HG02588 (cell line): ENCODE results near the gene KCNK3.
"Not testable (repeated sequence)": the region's sequence is repeated elsewhere in the genome, so short reads cannot be mapped to it uniquely, and the experiment has no call there.

Experiments
- ATAC-seq: cut with Tn5 transposase; IDR thresholded peaks from one replicate; pipeline ENCODE4 v1.9.1; 2021; ENCODE audit warnings: mild to moderate bottlenecking, moderate library complexity; ENCODE audit not compliant: unreplicated experiment

Gene KCNK3

DNA sequence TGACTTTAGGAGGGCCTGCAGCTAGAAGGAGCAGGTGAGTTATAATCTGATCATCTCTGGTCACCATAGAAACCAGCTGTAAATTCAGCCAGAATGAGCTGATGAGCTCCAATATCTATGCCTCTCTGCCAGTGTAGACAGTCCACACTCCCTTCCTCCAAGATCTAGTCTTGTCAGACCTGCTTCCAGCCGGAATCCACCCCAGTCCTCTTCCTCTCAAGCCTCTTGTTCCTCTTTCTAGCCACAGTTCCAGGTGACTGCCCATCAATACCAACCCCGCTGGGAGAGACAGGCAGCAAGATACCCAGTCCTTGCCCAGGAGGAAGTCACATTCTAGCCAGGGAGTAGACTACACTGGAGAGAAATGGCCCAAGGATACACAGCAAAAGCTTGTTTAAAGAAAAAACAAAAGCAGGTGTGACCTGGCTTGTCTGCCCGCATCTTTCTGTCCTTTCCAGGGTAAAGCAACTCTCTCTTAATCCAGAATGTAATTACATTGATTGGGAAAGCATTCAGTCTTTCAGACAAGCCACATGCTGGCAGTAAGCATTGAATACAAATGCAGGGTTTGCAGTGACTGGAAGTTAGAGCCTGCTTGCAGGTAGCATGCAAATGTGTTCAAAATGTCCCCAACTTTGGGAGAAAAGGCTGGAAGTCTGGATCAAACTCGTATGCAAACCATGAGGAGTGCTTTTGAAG is 62.6 kb downstream of the KCNK3 start:
- ATAC-seq = no peak

- ATAC-seq = no peak
Measured at GRCh38 chr2:26756337-26756736, 63.8 kb downstream of the KCNK3 start.

DNA sequence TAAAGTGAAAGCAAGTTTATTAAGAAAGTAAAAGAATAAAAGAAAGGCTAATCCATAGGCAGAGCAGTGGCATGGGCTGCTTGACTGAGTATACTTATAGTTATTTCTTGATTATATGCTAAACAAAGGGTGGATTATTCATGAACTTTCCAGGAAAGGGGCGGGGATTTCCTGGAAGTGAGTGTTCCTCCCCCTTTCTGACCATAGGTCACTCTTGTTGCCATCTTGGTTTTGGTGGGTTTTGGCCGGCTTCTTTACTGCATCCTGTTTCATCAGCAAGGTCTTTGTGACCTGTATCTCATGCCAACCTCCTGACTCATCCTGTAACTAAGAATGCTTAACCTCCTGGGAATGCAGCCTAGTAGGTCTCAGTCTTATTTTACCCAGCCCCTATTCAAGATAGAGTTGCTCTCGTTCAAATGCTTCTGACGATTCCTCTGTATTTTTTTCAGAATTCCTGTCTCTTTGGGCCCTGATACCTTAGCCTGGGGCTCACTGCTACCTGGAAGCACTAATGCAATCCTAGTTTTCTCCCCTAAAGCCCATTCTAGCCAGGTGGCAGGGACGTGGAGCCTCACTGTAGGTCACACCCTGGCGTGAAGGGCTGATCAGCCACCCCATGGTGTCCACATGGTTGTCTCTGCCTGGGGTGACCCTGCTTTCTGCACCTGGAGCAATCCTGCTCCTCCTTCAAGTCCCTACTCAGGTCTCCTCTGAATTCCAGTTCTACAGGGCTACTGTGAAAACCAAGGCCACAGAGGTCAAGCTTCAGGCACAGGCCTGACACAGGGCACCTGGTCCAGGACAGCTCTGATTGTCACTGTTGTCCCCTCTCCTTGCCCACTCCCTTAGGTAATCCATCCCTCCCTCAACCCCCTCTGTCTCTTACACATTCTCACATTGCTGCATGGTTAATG is 65.6 kb downstream of the KCNK3 start:
- ATAC-seq = no peak

GRCh38 chr2:26758790-26759321 is 66.3 kb downstream of the KCNK3 start:
- ATAC-seq = no peak

GRCh38 chr2:26759845-26760244 is 67.3 kb downstream of the KCNK3 start:
- no peak for ATAC-seq

DNA sequence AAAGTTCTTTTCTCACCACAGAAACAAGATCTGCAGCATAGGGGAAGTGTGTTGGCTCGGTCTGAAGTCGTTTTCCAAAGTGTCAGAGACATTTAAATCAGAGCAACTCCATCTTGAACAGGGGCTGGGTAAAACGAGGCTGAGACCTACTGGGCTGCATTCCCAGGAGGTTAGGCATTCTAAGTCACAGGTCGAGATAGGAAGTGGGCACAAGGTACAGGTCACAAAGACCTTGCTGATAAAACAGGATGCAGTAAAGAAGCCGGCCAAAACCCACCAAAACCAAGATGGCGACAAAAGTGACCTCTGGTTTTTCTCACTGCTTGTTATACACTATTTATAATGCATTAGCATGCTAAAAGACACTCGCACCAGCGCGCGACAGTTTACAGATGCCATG is 68.5 kb downstream of the KCNK3 start:
- not testable (repeated sequence) for ATAC-seq

GRCh38 chr2:26763019-26763418 is 70.5 kb downstream of the KCNK3 start:
- ATAC-seq = no peak

GRCh38 chr2:26764078-26764887 is 71.8 kb downstream of the KCNK3 start, which contains the start of gene SLC35F6:
Gene SLC35F6 (plus strand): TSS chr2:26764284. CDS start chr2:26764350, 66 bp downstream.
- peak; percentile 86 for ATAC-seq

GRCh38 chr2:26764906-26765305 is 72.4 kb downstream of the KCNK3 start:
- ATAC-seq = no peak

DNA sequence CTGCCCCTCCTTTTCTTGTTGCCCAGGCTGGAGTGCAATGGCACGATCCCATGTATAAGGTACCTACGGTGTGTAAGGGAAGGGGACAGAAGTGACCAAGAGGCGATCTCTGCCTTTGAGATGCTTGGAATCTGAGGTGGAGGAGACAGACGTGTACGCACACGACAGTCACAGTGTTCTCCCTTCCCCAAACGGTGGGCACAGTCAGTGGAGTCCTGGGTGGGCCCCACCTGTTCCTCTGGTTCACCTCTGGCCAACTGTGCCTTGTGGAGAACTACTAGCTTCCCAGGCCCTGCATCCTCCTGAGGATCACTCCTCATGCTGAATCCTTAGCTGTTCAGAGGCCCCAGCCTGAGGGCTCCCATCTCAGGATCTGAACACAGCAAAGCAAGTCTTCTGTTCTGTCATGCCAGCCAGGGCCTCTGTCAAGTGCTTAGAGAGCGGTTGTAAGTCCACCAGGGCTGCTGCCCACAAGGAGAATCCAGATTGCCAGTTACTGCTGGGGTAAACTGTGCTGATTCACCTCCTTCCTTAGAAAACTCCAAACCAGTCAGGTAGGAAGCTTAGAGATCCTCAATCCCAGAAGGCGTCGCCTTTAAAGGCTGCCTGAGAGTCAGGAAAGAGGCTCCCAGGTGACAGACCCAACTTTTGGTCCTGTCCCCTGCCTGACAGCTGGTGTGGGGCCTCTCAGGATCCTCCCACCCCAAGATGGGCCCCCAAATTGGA is 73.1 kb downstream of the KCNK3 start:
- no peak for ATAC-seq

DNA sequence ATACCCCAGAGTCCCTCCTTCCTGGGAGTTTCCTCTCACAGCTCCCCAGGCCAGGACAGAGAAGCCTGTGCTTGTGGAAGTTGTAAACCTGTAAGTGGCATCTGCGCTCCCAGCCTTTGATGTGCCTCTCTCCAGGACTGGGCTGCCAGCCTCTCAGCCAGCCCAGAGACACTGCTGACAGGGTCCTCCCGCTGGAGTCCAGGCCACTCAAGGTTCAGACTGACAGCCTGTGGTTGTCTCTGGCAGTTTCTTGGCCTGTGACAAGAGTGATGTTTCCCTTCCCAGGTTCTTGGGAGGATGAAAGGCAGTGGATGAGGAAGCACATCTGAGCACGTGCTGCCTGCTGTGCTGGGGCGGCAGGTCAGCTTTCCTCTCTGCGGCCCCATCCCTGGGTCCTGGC is 74.6 kb downstream of the KCNK3 start:
- no peak for ATAC-seq

DNA sequence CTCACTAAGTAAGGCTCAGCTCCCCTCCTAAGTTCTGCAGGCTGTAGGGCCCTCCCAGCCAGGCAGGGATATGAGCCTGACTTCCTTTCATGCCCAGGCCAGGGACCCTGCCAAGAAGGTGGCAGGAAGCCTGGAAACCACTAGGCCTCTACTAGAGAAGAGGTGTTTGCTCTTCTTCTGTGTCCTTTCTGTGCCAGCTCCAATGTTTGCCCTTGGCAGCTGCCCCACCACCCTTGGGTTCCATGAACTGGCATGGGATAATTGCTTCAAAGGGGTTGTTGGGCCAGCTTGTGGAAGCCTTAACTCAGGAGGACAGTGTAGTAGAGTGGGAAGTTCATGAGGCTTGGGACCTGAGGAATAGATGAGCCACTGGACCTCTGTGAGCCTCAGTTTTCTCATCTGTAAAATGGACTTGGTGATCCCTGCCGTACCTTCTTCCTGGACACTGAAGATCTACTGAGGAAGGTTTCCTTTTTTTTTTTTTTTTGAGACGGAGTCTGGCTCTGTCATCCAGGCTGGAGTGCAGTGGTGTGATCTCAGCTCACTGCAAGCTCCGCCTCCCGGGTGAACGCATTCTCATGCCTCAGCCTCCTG is 75.5 kb downstream of the KCNK3 start:
- ATAC-seq = no peak

DNA sequence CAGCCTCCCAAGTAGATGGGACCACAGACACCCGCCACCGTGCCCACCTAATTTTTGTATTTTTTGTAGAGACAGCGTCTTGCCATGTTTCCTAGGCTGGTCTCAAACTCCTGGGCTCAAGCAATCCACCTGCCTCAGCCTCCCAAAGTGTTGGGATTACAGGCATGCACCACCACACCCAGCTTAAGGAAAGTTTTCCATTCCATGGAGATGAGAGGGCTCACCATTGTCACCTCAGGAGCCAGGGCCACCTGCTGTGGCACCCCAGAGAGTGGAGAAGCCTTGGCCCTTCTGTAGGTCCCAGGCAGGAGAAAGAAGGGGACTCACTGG is 76.2 kb downstream of the KCNK3 start:
- no peak for ATAC-seq

DNA sequence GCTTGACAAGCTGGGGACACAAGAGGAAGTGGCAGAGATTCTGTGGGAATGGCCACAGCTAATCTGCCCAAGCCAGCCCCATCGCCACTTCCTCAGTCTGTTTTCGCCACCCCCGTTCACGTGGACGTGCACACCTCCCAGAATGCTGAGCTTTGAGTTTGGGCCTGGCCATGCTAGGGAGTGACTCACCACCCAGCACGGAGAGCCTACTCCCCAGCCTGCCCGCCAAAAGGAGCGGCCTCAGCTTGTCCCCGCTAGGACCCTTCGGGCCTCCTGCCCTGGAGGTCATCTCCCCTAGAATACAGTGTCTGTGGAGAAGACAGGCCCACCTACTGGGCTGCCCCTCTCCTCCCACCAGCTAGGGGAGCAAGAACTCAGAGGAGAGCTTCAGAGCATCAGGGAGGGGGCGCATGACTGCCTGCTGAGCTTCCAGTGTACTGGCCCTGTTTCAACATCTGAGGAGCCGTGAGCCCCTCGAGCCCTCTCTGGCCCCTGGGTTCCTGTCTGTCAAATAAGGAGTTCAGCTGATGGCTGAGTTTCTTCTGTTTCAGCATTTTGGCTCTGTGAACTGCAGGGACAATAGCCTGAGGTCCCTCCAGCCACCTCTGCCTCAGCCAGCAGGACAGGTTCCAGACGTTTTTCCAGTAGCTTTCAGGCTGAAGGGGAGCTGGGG is 76.7 kb downstream of the KCNK3 start:
- no peak for ATAC-seq

DNA sequence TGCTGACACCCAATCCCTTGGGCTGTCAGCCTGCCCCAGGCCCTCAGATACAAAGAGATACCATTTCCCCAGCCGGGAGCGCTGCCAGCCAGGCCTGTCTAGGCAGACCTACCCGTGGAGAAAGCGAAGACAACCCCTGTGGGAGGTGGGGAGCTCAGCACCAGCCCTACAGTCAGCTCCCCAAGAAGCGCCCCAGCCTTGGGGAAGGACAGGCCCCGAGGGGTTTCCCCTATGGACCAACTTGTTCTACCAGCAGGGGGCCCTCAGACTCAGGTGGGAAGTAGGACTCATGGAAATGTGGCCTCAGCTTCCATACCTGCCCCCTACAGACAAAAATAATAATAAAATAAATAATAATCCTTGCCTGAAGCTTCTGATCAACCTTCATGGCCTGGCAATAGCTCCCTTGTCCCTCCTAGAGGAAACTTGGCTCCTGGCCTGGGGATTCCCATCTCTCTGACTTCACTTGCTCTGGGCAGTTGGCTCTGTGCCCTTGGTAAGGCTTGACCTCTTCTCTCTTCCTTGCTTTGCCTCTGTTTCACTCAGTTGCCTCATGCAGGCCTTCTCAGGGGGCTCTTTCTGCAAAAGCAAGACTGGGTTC is 78.6 kb downstream of the KCNK3 start:
- ATAC-seq = no peak

- ATAC-seq = no peak
Measured at GRCh38 chr2:26772064-26773001, 79.8 kb downstream of the KCNK3 start.

DNA sequence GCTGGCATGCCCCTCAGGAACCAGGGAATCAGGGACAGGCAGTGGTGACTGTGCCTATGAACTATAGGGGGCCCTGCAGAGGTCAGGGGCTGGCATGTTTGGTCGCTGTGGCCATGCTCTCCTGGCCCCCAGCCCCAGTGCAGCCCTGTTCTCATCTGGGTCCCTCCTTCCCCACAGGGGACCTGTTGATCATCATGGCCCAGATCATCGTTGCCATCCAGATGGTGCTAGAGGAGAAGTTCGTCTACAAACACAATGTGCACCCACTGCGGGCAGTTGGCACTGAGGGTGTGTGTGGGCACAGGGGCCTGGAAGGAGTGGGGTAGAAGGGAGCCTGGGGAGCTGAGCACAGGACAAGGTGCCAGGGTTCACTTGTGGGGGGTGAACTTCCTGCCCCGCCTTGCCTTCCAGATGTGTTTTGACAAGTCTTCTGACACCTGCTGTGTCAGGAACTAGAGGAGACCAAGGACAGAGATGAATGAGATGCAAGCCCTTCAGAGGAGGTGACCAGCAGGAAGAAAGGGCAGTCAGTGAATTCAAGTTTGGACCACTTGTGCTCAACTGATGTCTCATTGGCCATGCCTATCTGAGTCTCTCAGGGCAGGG is 83.8 kb downstream of the KCNK3 start:
- no peak for ATAC-seq

GRCh38 chr2:26778098-26778497 is 85.6 kb downstream of the KCNK3 start:
- ATAC-seq = no peak
